Activated effector memory CD4-positive, alpha-beta T cell treated with Interleukin-2 at 50 U/mL for 16 hours (primary cell): ENCODE results near the gene COMP.
"Not testable (repeated sequence)": the region's sequence is repeated elsewhere in the genome, so short reads cannot be mapped to it uniquely, and the experiment has no call there.

Source experiments
- DNase-seq: peaks from one replicate; pipeline ENCODE4 v3.0.0-alpha.2; 2020

Gene COMP

GRCh38 chr19:18790566-18791314 lies at the start of gene COMP:
Gene COMP (minus strand): TSS chr19:18791305. CDS start chr19:18791269, 36 bp downstream.
- DNase-seq, result no peak

GRCh38 chr19:18840288-18841267 lies 49.5 kb upstream of the COMP start:
- no peak for DNase-seq

- no peak for DNase-seq
These were observed 48.6 kb upstream of the COMP start for GRCh38 chr19:18839465-18840287.

GRCh38 chr19:18834644-18834984 lies 43.5 kb upstream of the COMP start:
- no peak for DNase-seq

- DNase-seq, result no peak
These were observed 42.9 kb upstream of the COMP start for GRCh38 chr19:18833849-18834643.

- DNase-seq, result no peak
These were observed 42.0 kb upstream of the COMP start for GRCh38 chr19:18833141-18833476.

GRCh38 chr19:18832306-18833140 lies 41.4 kb upstream of the COMP start:
- DNase-seq, result no peak

- DNase-seq, result peak; percentile 94
These were observed 40.6 kb upstream of the COMP start, which contains the start of gene UPF1 for GRCh38 chr19:18831524-18832305. Gene UPF1 (plus strand): TSS chr19:18831959. CDS start chr19:18832210, 251 bp downstream.

- DNase-seq, result no peak
These were observed 39.4 kb upstream of the COMP start for GRCh38 chr19:18830488-18830887.

- DNase-seq, result no peak
These were observed 37.7 kb upstream of the COMP start for GRCh38 chr19:18828786-18829185.

- DNase-seq, result no peak
These were observed 26.5 kb upstream of the COMP start for GRCh38 chr19:18817574-18817973.

GRCh38 chr19:18816645-18817044 lies 25.5 kb upstream of the COMP start:
- DNase-seq, result not testable (repeated sequence)

- DNase-seq, result no peak
These were observed 24.6 kb upstream of the COMP start for GRCh38 chr19:18815673-18816072.

- no peak for DNase-seq
These were observed 23.0 kb upstream of the COMP start for GRCh38 chr19:18814063-18814462.

GRCh38 chr19:18811638-18812037 lies 20.5 kb upstream of the COMP start:
- DNase-seq, result not testable (repeated sequence)

GRCh38 chr19:18809149-18809868 lies 18.2 kb upstream of the COMP start:
- no peak for DNase-seq

GRCh38 chr19:18807861-18808331 lies 16.8 kb upstream of the COMP start:
- DNase-seq, result no peak

GRCh38 chr19:18804643-18805042 lies 13.5 kb upstream of the COMP start:
- no peak for DNase-seq

- DNase-seq, result no peak
These were observed 13.1 kb upstream of the COMP start for GRCh38 chr19:18804139-18804601.
